BLaER1 treated with 17β-estradiol and CSF1 and Interleukin-3, amounts not matched to agents 10 nM and 100 nM (cell line): ENCODE measurements around the gene C2orf15.

ENCODE experiments used
- H3K27ac ChIP-seq, 11 experiments: shearing (Covaris generic); formaldehyde crosslinking; 2 replicates each; pipeline ENCODE4 v1.8.1; 2022
- H3K27me3 ChIP-seq, 11 experiments: shearing (Covaris generic); formaldehyde crosslinking; 2 replicates each; pipeline ENCODE4 v1.8.1; 2022
- H3K36me3 ChIP-seq, 11 experiments: shearing (Covaris generic); formaldehyde crosslinking; 2 replicates each; pipeline ENCODE4 v1.8.1; 2022
- H3K4me1 ChIP-seq, 10 experiments: shearing (Covaris generic); formaldehyde crosslinking; 2 replicates each; pipeline ENCODE4 v1.8.1; 2022
- H3K4me2 ChIP-seq, 11 experiments: shearing (Covaris generic); formaldehyde crosslinking; 2 replicates each; pipeline ENCODE4 v1.8.1; 2022
- H3K4me3 ChIP-seq, 10 experiments: shearing (Covaris generic); formaldehyde crosslinking; 2 replicates each; pipeline ENCODE4 v1.8.1; 2022
- H3K9ac ChIP-seq, 11 experiments: shearing (Covaris generic); formaldehyde crosslinking; 2 replicates each; pipeline ENCODE4 v1.8.1; 2022
- H3K9me3 ChIP-seq, 11 experiments: shearing (Covaris generic); formaldehyde crosslinking; replicated peaks in 1 of 11; 2 replicates each; pipeline ENCODE4 v1.8.1; 2022
- H4K20me1 ChIP-seq, 11 experiments: shearing (Covaris generic); formaldehyde crosslinking; 2 replicates each; pipeline ENCODE4 v1.8.1; 2022
- Cebpa-rat ChIP-seq, 11 experiments: shearing (Covaris generic); IDR thresholded peaks; 2 replicates each; pipeline ENCODE4 v1.8.1; 2022

The C2orf15 gene

GRCh38 chr2:99139003-99139402 is 2.5 kb upstream of the C2orf15 start:
- Histone ChIP-seq H3K4me1 (peaks cover 7 to 18% (median 14%) of the 10 kb centered on the region in 10 experiments; a peak in 17 of 20 replicates), H3K9me3 (peaks cover 0 to 12% (median 9%) of the 10 kb centered on the region in 11 experiments; a peak in 13 of 22 replicates), H3K27ac (no peak overlapping the region), H4K20me1 (peaks cover 0 to 4% (median 0%) of the 10 kb centered on the region in 11 experiments; a peak in 1 of 22 replicates), H3K27me3 (peaks cover 0 to 24% (median 16%) of the 10 kb centered on the region in 11 experiments; a peak in 13 of 22 replicates), H3K4me2 (no peak overlapping the region), H3K9ac (no peak overlapping the region), H3K36me3 (peaks cover 0 to 9% (median 6%) of the 10 kb centered on the region in 11 experiments; a peak in 5 of 22 replicates), H3K4me3 (no peak overlapping the region)
- TF ChIP-seq Cebpa-rat (IDR thresholded peaks at IDR 0.05), result no peak

- H3K4me3 ChIP-seq, result peak overlapping the region; percentile 78 to 95 (median 85)
- H3K9me3 ChIP-seq, result no peaks in the 10 kb centered on the region
- H4K20me1 ChIP-seq, result peaks cover 0 to 4% (median 0%) of the 10 kb centered on the region in 11 experiments; a peak in 1 of 22 replicates
- TF ChIP-seq Cebpa-rat (IDR thresholded peaks at IDR 0.05), result no peak
- H3K9ac ChIP-seq, result peak overlapping the region; percentile 64 to 82 (median 77)
- H3K36me3 ChIP-seq, result no peaks in the 10 kb centered on the region
- H3K27ac ChIP-seq, result peak overlapping the region in 8 of 11 experiments; percentile 23 to 69 (median 62); a peak in 12 of 22 replicates
- H3K4me2 ChIP-seq, result peak overlapping the region; percentile 79 to 96 (median 92)
- H3K4me1 ChIP-seq, result peaks cover 7 to 18% (median 14%) of the 10 kb centered on the region in 10 experiments; a peak in 17 of 20 replicates
- peaks cover 0 to 24% (median 16%) of the 10 kb centered on the region in 11 experiments; a peak in 13 of 22 replicates for H3K27me3 ChIP-seq
Observed at GRCh38 chr2:99140056-99140859, 1.2 kb upstream of the C2orf15 start.

- peaks cover 7 to 18% (median 14%) of the 10 kb centered on the region in 10 experiments; a peak in 17 of 20 replicates for H3K4me1 ChIP-seq
- no peaks in the 10 kb centered on the region for H3K36me3 ChIP-seq
- H3K9me3 ChIP-seq, result no peaks in the 10 kb centered on the region
- H4K20me1 ChIP-seq, result peaks cover 0 to 4% (median 0%) of the 10 kb centered on the region in 11 experiments; a peak in 2 of 22 replicates
- no peak for TF ChIP-seq Cebpa-rat (IDR thresholded peaks at IDR 0.05)
- peak overlapping the region; percentile 64 to 82 (median 77) for H3K9ac ChIP-seq
- peak overlapping the region; percentile 78 to 95 (median 85) for H3K4me3 ChIP-seq
- peaks cover 0 to 24% (median 16%) of the 10 kb centered on the region in 11 experiments; a peak in 13 of 22 replicates for H3K27me3 ChIP-seq
- peak overlapping the region; percentile 79 to 96 (median 92) for H3K4me2 ChIP-seq
- peak overlapping the region in 8 of 11 experiments; percentile 23 to 69 (median 62); a peak in 12 of 22 replicates for H3K27ac ChIP-seq
Observed at GRCh38 chr2:99140860-99141109, 722 bp upstream of the C2orf15 start.

- Histone ChIP-seq H3K27me3 (no peaks in the 10 kb centered on the region), H3K9ac (no peak overlapping the region), H3K9me3 (no peaks in the 10 kb centered on the region), H3K4me2 (no peak overlapping the region), H4K20me1 (no peaks in the 10 kb centered on the region; a peak in 1 of 22 replicates), H3K36me3 (no peaks in the 10 kb centered on the region), H3K4me3 (no peak overlapping the region), H3K27ac (no peak overlapping the region), H3K4me1 (peaks cover 18 to 31% (median 28%) of the 10 kb centered on the region in 10 experiments)
- TF ChIP-seq Cebpa-rat (IDR thresholded peaks at IDR 0.05), result no peak
Observed at GRCh38 chr2:99150706-99151105, 9.2 kb downstream of the C2orf15 start.

- Histone ChIP-seq H3K4me1 (peaks cover 30 to 47% (median 44%) of the 10 kb centered on the region in 10 experiments), H3K27ac (no peak overlapping the region), H4K20me1 (no peaks in the 10 kb centered on the region), H3K27me3 (no peaks in the 10 kb centered on the region), H3K9me3 (no peaks in the 10 kb centered on the region), H3K4me3 (no peak overlapping the region), H3K36me3 (peaks cover under 1 to 11% (median 5%) of the 10 kb centered on the region in 11 experiments; a peak in 10 of 22 replicates), H3K9ac (peak overlapping the region in 2 of 11 experiments; percentile 6 to 9; a peak in 1 of 22 replicates), H3K4me2 (peak overlapping the region in 9 of 11 experiments; percentile 3 to 95 (median 63); a peak in 14 of 22 replicates)
- no peak for TF ChIP-seq Cebpa-rat (IDR thresholded peaks at IDR 0.05)
Observed at GRCh38 chr2:99152199-99152895, 10.8 kb downstream of the C2orf15 start.

GRCh38 chr2:99153921-99154604 is 12.6 kb downstream of the C2orf15 start:
- H3K4me2 ChIP-seq, result peak overlapping the region; percentile 88 to 99 (median 92)
- no peaks in the 10 kb centered on the region for H4K20me1 ChIP-seq
- TF ChIP-seq Cebpa-rat (IDR thresholded peaks at IDR 0.05), result no peak
- peaks cover 17 to 28% (median 21%) of the 10 kb centered on the region in 11 experiments; a peak in 20 of 22 replicates for H3K36me3 ChIP-seq
- peaks cover 30 to 47% (median 46%) of the 10 kb centered on the region in 10 experiments for H3K4me1 ChIP-seq
- peak overlapping the region; percentile 77 to 86 (median 83) for H3K9ac ChIP-seq
- peak overlapping the region; percentile 69 to 88 (median 80) for H3K4me3 ChIP-seq
- H3K9me3 ChIP-seq, result no peaks in the 10 kb centered on the region
- no peaks in the 10 kb centered on the region for H3K27me3 ChIP-seq
- peak overlapping the region; percentile 57 to 86 (median 81); a peak in 21 of 22 replicates for H3K27ac ChIP-seq

GRCh38 chr2:99154643-99155536 is 13.4 kb downstream of the C2orf15 start, which contains the start of the genes LIPT1 and TSGA10:
Gene LIPT1 (plus strand): TSS chr2:99154967. CDS start chr2:99161958, 6,991 bp downstream.
Gene TSGA10 (minus strand): TSS chr2:99154942. CDS start chr2:99109439, 45,503 bp downstream.
- peaks cover 30 to 52% (median 46%) of the 10 kb centered on the region in 10 experiments for H3K4me1 ChIP-seq
- no peaks in the 10 kb centered on the region for H3K27me3 ChIP-seq
- H3K4me2 ChIP-seq, result peak within 1 kb of the TSS; percentile 88 to 99 (median 92)
- peak within 1 kb of the TSS; percentile 57 to 86 (median 81) for H3K27ac ChIP-seq
- TF ChIP-seq Cebpa-rat (IDR thresholded peaks at IDR 0.05), result no peak
- peak within 1 kb of the TSS; percentile 69 to 88 (median 80) for H3K4me3 ChIP-seq
- peak within 1 kb of the TSS; percentile 77 to 86 (median 83) for H3K9ac ChIP-seq
- no peaks in the 10 kb centered on the region for H3K9me3 ChIP-seq
- no peaks in the 10 kb centered on the region for H4K20me1 ChIP-seq
- H3K36me3 ChIP-seq, result peaks cover 24 to 36% (median 29%) of the 10 kb centered on the region in 11 experiments
